Measurements from ENCODE around the gene KLF1. TPM values are rescaled to one million over a fixed set of nuclear protein-coding genes. Genes with fewer than 3 reads are reported as not detected.
"Not testable (repeated sequence)": the region's sequence is repeated elsewhere in the genome, so short reads cannot be mapped to it uniquely, and the experiment has no call there.

KLF1 gene
- not detected in 2 replicates for total RNA-seq

GRCh38 chr19:12886969-12887747 lies at the start of gene KLF1:
Gene KLF1, minus strand, starts transcription at chr19:12887201. Its CDS starts 61 bp downstream, at chr19:12887140.
- no peak for DNase-seq (ENCODE audit: low read depth in 2 of 2)

GRCh38 chr19:12936582-12936981 lies 49.6 kb upstream of the KLF1 start:
- DNase-seq (ENCODE audit: low read depth in 2 of 2) = no peak

GRCh38 chr19:12935071-12935470 lies 48.1 kb upstream of the KLF1 start:
- DNase-seq (ENCODE audit: low read depth in 2 of 2) = no peak

DNA sequence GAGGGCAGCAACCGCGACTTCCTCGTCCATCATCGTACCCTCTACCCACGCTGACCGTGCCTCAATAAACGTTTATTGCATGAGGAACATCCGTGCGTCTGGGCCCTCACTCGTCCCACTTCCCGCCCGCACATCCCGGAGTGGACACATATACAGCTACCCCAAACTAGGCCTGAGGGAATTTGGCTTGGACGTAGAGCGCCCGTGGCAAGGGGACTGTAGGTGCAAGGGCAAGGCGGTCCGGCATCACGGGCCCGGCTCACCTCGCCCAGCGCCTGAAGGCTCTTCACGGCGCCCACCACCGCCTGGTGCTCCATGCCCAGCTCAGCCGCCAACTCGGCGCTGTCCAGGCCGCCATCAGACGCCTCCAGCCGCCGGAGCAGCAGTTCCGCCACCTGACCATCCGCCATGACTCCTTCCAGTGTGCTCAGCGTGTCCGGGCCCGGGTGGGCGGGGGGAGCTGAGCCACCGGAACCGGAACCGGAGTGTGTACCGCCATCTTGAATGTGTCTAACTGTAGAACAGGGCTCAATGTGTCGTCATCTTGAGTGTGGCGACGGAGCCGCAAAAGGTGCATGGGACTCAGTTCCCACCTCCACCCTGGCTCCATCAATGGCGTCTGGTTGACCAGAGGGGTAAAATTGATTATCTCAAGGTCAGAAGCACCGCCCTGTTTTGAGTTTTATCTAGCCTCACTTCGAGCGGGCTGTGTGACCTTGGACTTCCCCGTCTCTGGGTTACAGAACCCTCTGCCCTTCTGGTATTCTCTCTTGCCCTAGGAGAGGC lies 46.5 kb upstream of the KLF1 start, which contains the start of gene FARSA:
Gene FARSA, minus strand, starts transcription at position 425 of the 786 bp plus-strand sequence. Its CDS starts 15 bp downstream, at position 410.
- peak; percentile 91 to 94 for DNase-seq (ENCODE audit: low read depth in 2 of 2)

DNA sequence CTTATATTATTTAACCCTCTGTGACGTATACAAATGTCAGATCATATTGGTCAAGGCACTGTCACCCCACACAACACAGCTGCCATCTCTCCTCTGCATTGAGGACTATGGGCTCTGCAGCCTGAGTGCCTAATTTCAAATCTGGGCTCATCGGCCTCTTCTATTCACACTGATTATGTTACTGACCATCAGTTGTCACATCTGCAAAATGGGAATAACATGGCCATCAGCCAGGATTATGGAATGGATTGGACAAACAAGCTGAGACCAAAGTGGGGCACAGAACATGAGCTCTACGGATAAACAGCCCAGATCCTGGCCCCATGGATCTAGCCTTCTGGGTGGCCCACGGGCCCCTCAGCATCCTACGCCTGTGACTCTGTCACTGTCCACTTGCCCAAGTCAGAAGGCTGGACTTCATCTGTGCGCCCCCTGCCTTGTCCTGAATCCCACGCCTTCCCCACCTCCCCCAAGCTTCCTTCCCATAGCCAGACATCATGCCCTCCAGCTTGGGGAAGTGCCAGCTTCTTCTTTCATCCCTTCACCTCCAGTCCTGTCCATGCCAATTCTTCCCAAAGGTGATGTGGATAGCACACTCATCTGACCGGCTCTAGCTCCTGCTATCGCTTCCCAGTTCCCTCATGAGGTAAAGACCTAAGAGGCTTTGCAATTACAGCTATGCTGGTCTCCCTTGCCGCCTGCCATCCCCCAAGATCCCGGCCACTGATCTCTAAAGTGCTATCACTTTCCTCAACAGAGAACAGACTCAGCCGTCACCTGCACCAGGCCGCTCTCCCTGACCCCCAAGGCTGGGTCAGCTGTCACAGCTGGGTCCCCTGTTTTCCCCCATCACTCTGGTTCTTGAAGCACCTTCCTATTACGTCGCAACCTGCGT lies 45.6 kb upstream of the KLF1 start:
- no peak for DNase-seq (ENCODE audit: low read depth in 2 of 2)

- no peak for DNase-seq (ENCODE audit: low read depth in 2 of 2)
Measured at GRCh38 chr19:12930002-12930645, 43.1 kb upstream of the KLF1 start.

- DNase-seq (ENCODE audit: low read depth in 2 of 2) = no peak
Measured at GRCh38 chr19:12924621-12925310, 37.8 kb upstream of the KLF1 start.

- no peak for DNase-seq (ENCODE audit: low read depth in 2 of 2)
Measured at GRCh38 chr19:12922959-12923358, 36.0 kb upstream of the KLF1 start.

DNA sequence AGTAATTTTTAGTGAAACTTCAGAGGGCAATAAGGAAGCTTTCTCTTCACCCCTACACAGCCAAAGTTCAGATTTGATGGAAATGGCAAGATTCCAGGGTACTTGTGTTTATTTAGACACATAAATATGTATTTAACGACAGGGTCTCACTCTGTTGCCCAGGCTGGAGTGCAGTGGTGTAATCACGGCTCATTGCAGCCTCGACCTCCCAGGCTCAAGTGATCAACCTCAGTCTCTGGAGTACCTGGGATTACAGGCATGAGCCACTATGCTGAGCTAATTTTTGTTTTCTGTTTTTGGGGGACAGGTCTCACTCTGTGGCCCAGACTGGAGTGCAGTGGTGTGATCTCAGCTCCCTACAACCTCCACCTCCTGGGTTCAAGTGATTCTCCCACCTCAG lies 34.0 kb upstream of the KLF1 start:
- no peak for DNase-seq (ENCODE audit: low read depth in 2 of 2)

- no peak for DNase-seq (ENCODE audit: low read depth in 2 of 2)
Measured at GRCh38 chr19:12918253-12918652, 31.3 kb upstream of the KLF1 start.

DNA sequence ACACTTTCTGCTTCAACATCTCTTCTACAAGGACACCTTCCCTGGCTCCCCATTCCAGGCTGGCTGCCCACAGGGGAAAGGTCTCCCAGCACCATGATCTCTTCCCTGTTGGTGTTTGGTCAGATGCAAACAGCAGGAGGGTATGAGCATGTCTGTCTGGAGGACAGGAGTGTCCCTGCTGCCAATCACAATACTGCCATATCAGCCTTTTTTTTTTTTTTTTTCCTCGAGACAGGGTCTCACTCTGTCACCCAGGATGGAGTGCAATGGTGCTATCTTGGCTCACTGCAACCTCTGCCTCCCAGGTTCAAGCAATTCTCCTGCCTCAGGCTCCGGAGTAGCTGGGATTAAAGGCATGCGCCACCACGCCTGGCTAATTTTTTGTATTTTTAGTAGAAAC lies 28.9 kb upstream of the KLF1 start:
- DNase-seq (ENCODE audit: low read depth in 2 of 2) = not testable (repeated sequence)

DNA sequence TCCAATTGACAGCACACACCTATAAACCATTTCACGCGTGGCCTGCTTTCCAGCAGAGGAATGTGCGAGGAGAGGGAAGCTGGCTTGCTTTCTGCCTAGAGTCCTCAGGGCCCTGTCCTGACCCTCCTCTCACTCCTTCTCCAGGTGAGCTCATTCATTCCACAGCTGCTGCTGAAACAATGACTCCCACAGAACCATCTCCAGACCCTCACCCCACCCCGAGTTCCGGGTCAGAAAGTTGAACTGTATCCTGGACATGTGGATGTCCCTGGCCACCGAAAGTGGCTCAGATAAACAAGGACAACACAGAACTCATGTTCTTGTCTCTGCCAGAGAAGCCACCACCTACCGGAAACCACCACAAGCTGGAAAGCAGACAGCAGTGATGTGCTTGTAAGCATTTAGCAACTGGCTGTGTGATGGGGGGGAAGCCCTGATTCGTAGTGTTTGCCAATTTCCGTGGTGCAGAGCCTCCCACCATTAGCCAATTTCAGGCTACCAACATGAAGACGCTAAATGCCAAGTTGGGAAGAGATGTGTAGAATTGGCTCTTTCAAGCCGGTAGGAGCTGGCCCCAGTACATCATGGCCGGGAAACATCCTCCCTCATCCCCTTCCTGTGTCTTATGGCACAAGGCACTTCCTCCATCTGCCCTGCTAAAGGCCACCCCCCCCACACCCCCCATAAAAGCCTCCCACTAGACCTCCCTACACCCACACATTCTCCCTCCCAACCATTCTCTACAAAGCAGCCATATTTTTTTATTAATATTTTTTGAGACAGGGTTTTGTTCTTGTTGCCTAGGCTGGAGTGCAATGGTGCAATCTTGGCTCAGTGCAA lies 27.1 kb upstream of the KLF1 start:
- peak in 1 of 2 donors; percentile 39 for DNase-seq (ENCODE audit: low read depth in 2 of 2)

DNA sequence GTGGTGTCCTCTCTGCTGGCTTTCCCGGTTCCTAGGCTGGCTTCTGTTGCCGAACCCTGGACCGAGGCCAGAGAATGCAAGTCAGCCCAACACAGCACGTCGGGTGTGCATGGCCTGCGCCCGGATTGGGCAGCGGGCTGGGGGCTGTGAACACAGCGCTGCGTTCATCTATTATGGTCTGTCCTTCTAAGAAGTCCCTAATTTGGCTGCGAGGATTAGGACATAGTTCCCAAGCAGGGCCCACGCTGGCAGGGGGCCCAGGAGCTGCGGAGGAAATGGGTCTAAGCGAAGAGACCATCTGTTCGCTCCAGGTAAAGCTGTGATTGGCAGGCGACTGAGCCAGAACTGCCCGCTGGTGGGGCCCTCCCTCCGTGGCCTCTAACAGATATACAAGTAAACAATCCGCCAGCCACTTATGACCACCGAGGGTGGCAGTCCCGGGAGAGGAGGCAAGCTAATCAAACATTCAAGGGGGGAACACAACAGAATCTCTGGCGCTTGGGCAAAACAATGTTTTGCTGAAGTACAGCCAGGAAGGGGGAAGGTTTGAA lies 26.1 kb upstream of the KLF1 start:
- DNase-seq (ENCODE audit: low read depth in 2 of 2) = peak; percentile 16 to 66

DNA sequence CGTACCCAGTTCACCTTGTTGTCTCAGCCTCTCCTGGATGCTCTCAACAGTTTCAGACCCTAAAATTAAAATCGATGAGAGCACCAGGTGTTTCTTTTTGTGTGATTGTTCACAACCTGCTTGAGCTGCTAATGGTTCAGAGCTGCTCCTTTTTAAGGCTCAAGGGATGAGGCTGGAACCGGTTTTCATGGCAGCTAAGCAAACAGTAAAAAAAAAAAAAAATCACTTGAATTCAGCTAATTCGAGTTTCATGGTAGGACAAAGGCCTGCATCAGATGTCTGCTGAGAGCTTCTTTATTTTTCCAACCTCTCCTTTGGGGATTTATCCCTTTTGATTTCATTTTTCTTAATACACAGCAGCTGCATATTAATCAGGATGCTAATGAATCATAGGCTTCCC lies 25.6 kb upstream of the KLF1 start:
- no peak for DNase-seq (ENCODE audit: low read depth in 2 of 2)

DNA sequence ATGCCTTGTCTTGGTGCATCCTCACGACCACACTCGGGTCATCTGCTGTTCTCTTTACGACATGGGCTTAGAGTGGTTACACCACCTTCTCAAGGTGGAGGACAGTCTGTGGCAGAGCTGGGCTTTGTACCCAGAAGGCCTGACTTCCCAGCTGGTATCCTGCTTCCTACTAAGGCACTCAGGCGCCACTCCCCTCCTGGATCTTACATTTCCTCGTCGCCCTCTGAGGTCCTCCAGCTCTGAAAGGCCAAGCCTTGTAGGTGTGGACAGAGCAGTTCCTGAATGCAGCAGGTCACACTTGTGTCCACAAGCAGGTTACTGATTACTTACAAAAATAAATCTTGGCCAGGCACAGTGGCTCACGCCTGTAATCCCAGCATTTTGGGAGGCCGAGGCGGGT lies 20.2 kb upstream of the KLF1 start:
- DNase-seq (ENCODE audit: low read depth in 2 of 2) = no peak

DNA sequence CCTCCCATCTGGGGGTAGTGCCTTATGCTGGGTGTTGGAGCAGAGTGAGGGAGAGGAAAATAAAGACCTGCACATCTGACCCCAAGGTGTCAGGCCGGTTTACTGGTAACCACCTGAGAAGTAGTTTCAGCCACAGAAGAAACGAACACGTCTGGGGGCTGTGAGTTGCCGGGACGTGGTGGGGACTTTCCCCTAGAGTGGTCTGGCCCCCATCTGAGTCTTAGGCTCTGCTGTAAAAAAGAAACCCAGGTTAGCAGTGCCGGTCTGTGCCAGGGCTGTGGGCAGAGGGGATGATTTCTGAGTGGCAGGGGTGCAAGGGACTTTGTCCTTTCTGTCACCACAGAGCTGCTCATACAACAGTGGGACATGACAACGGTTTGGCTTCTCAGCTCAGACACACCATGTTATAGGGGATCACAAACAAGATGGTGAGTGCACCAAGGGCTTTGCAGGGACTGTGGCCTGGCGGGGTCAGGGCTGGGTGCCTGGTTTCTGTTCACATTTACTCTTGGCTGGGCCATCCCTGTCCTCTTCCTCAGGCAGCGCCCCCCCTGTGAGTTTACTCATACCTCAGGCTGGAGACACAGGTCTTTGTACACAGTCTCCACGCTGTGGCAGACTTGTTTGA lies 13.0 kb upstream of the KLF1 start:
- no peak for DNase-seq (ENCODE audit: low read depth in 2 of 2)

GRCh38 chr19:12896460-12896859 lies 9.5 kb upstream of the KLF1 start:
- no peak for DNase-seq (ENCODE audit: low read depth in 2 of 2)

GRCh38 chr19:12893582-12893981 lies 6.6 kb upstream of the KLF1 start:
- no peak for DNase-seq (ENCODE audit: low read depth in 2 of 2)

GRCh38 chr19:12891553-12892021 lies 4.6 kb upstream of the KLF1 start:
- DNase-seq (ENCODE audit: low read depth in 2 of 2) = no peak
